ENCODE data around the gene THSD4.

THSD4 gene

DNA sequence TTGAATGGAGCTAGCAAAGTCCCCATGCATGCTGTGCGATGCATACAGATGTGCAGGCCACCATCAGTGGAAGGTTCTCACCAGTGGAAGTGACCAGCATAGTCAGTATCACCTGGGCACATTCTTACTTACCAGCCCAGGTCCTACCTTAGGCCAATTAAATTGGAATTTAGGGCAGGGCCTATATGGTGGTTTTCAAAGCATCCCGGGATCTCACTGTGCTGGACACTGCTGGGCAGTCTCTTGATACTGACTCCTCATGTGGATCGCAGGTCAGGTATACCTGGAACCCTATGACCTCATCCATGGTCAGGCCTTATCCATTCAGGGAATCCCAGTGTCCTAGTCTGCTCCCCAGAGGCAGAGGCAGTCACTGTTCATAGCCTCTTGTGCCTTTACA, 358.5 kb downstream of the THSD4 start:
- Histone ChIP-seq H3K4me1 (ENCODE audit: control insufficient read depth, insufficient read depth, low read length, poor library complexity, severe bottlenecking) (no peaks in the 10 kb centered on the region), H3K4me3 (ENCODE audit: insufficient read depth, low read depth, low read length, poor library complexity, severe bottlenecking) (no peak overlapping the region), H3K27me3 (replicated peaks; ENCODE audit: control insufficient read depth, insufficient read depth, low read length, poor library complexity, severe bottlenecking) (no peaks in the 10 kb centered on the region), H3K36me3 (ENCODE audit: control insufficient read depth, insufficient read depth, low read length) (no peaks in the 10 kb centered on the region), H3K27ac (ENCODE audit: insufficient read depth, low read length, poor library complexity, severe bottlenecking) (no peak overlapping the region), H3K9me3 (ENCODE audit: control insufficient read depth, low read length) (no peaks in the 10 kb centered on the region)
- DNase-seq = no peak

DNA sequence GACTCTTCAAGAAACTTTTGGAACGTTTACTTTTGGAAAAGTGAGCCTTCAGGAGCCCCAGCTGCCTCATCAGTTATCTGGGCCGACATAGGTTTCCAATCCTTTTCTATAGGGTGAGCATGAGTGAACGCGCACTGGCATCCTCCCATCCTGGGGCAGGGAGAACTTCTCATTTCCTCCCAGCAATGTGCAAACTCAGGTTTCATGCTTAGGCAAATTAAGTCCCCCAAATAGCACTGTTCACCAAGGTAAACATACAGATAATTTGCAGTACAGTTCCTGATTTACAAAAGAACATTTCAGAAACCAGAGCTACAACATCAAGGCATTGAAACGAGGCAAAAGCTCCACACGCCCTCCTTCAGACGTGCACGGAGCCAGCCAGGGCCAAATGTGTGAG, 361.6 kb downstream of the THSD4 start:
- H3K36me3 ChIP-seq (ENCODE audit: control insufficient read depth, insufficient read depth, low read length) = no peaks in the 10 kb centered on the region
- H3K4me1 ChIP-seq (ENCODE audit: control insufficient read depth, insufficient read depth, low read length, poor library complexity, severe bottlenecking) = no peaks in the 10 kb centered on the region
- H3K4me3 ChIP-seq (ENCODE audit: insufficient read depth, low read depth, low read length, poor library complexity, severe bottlenecking) = no peak overlapping the region
- H3K9me3 ChIP-seq (ENCODE audit: control insufficient read depth, low read length) = no peaks in the 10 kb centered on the region
- H3K27ac ChIP-seq (ENCODE audit: insufficient read depth, low read length, poor library complexity, severe bottlenecking) = no peak overlapping the region
- no peaks in the 10 kb centered on the region for H3K27me3 ChIP-seq (replicated peaks; ENCODE audit: control insufficient read depth, insufficient read depth, low read length, poor library complexity, severe bottlenecking)
- no peak for DNase-seq

DNA sequence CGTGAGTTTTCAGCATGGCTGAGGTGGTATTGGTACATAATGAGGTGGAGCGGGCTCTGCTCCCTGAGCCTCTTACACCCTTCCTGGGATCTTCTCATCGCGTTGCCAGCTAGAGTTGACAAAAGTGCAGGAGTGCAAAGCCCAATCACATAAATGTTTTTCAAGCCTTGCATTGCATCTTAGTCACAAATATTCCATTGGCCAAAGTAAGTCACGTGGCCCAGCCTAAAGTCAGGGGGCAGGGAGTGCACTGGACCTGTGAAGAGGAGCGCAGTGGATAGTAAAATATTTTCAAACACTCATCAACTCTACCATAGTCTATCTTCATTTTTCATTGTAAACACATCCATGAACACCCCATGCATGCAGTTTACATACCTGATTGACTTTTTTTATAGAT, 365.3 kb downstream of the THSD4 start:
- DNase-seq = no peak
- Histone ChIP-seq H3K4me1 (ENCODE audit: control insufficient read depth, insufficient read depth, low read length, poor library complexity, severe bottlenecking) (no peaks in the 10 kb centered on the region), H3K27me3 (replicated peaks; ENCODE audit: control insufficient read depth, insufficient read depth, low read length, poor library complexity, severe bottlenecking) (no peaks in the 10 kb centered on the region), H3K9me3 (ENCODE audit: control insufficient read depth, low read length) (no peaks in the 10 kb centered on the region), H3K36me3 (ENCODE audit: control insufficient read depth, insufficient read depth, low read length) (no peaks in the 10 kb centered on the region), H3K27ac (ENCODE audit: insufficient read depth, low read length, poor library complexity, severe bottlenecking) (no peak overlapping the region), H3K4me3 (ENCODE audit: insufficient read depth, low read depth, low read length, poor library complexity, severe bottlenecking) (no peak overlapping the region)

DNA sequence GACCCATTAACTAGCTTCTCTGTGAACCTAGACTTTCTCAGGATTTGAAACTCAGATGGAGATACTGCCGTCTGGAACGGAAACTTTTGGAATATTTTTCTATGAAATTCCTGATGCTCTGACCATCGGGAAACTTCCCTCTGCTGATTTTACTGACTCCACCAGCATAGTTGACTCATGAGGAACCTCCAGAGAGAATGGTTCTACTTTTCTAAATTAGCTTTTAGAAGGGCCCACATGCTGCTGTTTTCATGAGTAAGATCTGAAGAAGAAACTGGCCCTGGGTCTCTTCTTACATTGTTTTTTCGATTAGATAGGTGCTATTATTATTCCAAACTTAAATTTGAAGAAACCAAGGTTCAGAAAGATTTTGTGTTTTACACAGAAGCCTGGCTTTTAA, 368.8 kb downstream of the THSD4 start:
- Histone ChIP-seq H3K9me3 (ENCODE audit: control insufficient read depth, low read length) (no peaks in the 10 kb centered on the region), H3K4me3 (ENCODE audit: insufficient read depth, low read depth, low read length, poor library complexity, severe bottlenecking) (no peak overlapping the region), H3K27me3 (replicated peaks; ENCODE audit: control insufficient read depth, insufficient read depth, low read length, poor library complexity, severe bottlenecking) (no peaks in the 10 kb centered on the region), H3K27ac (ENCODE audit: insufficient read depth, low read length, poor library complexity, severe bottlenecking) (no peak overlapping the region), H3K36me3 (ENCODE audit: control insufficient read depth, insufficient read depth, low read length) (no peaks in the 10 kb centered on the region), H3K4me1 (ENCODE audit: control insufficient read depth, insufficient read depth, low read length, poor library complexity, severe bottlenecking) (no peaks in the 10 kb centered on the region)
- DNase-seq = no peak

DNA sequence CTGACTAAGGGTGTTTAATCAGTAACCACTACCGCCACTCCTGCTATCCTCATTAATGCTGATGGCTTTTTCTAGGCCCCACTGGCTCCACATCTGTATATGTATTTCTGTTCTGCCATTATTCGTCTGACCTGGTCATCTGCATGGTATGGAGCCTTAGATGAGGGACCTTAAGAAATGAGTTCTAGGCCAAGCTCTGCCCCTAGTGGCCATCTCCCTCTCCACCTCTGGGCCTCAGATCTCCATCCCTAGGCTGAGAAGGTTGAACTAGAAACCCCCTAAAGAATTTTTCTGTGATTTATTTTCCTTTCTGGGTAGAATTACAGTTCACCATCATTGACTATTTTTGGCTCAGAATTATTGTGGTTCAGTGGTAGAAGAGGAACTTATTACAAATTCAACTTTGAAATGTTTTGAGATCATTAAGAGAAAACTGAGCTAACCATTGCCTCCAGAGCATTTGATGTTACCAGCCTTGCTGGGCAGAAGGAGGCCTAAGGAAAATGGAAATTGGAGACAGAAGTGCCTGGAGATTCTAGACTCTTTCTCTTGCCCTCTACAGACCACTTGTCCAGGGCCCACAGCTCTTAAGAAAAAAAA, 369.9 kb downstream of the THSD4 start:
- Histone ChIP-seq H3K4me1 (ENCODE audit: control insufficient read depth, insufficient read depth, low read length, poor library complexity, severe bottlenecking) (no peaks in the 10 kb centered on the region), H3K4me3 (ENCODE audit: insufficient read depth, low read depth, low read length, poor library complexity, severe bottlenecking) (no peak overlapping the region), H3K27ac (ENCODE audit: insufficient read depth, low read length, poor library complexity, severe bottlenecking) (no peak overlapping the region), H3K9me3 (ENCODE audit: control insufficient read depth, low read length) (no peaks in the 10 kb centered on the region), H3K36me3 (ENCODE audit: control insufficient read depth, insufficient read depth, low read length) (no peaks in the 10 kb centered on the region), H3K27me3 (replicated peaks; ENCODE audit: control insufficient read depth, insufficient read depth, low read length, poor library complexity, severe bottlenecking) (no peaks in the 10 kb centered on the region)
- DNase-seq = no peak

DNA sequence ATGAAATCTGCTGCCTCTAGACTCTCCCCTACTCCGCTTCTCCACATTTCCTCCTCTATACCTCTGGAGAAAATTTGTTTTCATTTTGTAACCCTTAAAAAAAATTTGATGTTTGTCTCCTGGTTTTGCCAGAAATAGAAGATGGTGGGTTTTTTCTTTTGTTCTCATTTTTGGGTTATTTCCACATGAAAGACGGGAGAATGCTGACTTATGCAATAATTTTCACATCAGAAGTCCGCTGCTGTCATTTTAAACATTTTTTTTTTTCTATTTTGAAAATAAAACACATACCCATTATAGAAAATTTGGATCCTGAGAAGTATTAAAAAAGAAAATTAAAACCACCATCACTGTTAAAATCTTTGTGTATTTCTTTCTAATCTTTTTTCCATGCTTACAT, 374.3 kb downstream of the THSD4 start:
- no peaks in the 10 kb centered on the region for H3K36me3 ChIP-seq (ENCODE audit: control insufficient read depth, insufficient read depth, low read length)
- no peak for DNase-seq
- H3K4me1 ChIP-seq (ENCODE audit: control insufficient read depth, insufficient read depth, low read length, poor library complexity, severe bottlenecking) = no peaks in the 10 kb centered on the region

DNA sequence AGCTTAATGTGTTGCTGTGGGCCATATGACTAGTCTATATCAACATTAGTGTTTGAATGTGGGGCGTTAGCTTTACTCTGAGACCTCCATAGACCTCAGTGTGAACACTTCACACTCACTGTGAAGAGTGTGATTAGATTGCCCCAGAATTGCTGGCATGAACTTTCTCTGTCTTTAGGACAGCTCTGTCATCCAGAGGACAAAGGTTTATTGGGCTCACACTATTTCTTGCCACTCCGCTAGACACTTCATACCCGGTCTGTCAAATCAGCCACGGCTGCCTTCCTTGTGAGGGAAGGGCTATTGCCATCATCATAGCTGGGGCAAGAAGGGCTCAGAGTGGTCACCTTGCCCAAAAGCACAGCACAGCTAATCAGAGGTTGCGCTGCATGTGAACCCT, 378.3 kb downstream of the THSD4 start:
- H3K4me1 ChIP-seq (ENCODE audit: control insufficient read depth, insufficient read depth, low read length, poor library complexity, severe bottlenecking) = no peaks in the 10 kb centered on the region
- H3K36me3 ChIP-seq (ENCODE audit: control insufficient read depth, insufficient read depth, low read length) = no peaks in the 10 kb centered on the region
- H3K27ac ChIP-seq (ENCODE audit: insufficient read depth, low read length, poor library complexity, severe bottlenecking) = no peak overlapping the region
- H3K9me3 ChIP-seq (ENCODE audit: control insufficient read depth, low read length) = no peaks in the 10 kb centered on the region
- no peak overlapping the region for H3K4me3 ChIP-seq (ENCODE audit: insufficient read depth, low read depth, low read length, poor library complexity, severe bottlenecking)
- H3K27me3 ChIP-seq (replicated peaks; ENCODE audit: control insufficient read depth, insufficient read depth, low read length, poor library complexity, severe bottlenecking) = no peaks in the 10 kb centered on the region
- no peak for DNase-seq

More for the DNA sequence above, 374.3 kb downstream of the THSD4 start:
- no peaks in the 10 kb centered on the region for H3K27me3 ChIP-seq (replicated peaks; ENCODE audit: control insufficient read depth, insufficient read depth, low read length, poor library complexity, severe bottlenecking)
- H3K4me3 ChIP-seq (ENCODE audit: insufficient read depth, low read depth, low read length, poor library complexity, severe bottlenecking) = no peak overlapping the region
- H3K9me3 ChIP-seq (ENCODE audit: control insufficient read depth, low read length) = no peaks in the 10 kb centered on the region
- no peak overlapping the region for H3K27ac ChIP-seq (ENCODE audit: insufficient read depth, low read length, poor library complexity, severe bottlenecking)

DNA sequence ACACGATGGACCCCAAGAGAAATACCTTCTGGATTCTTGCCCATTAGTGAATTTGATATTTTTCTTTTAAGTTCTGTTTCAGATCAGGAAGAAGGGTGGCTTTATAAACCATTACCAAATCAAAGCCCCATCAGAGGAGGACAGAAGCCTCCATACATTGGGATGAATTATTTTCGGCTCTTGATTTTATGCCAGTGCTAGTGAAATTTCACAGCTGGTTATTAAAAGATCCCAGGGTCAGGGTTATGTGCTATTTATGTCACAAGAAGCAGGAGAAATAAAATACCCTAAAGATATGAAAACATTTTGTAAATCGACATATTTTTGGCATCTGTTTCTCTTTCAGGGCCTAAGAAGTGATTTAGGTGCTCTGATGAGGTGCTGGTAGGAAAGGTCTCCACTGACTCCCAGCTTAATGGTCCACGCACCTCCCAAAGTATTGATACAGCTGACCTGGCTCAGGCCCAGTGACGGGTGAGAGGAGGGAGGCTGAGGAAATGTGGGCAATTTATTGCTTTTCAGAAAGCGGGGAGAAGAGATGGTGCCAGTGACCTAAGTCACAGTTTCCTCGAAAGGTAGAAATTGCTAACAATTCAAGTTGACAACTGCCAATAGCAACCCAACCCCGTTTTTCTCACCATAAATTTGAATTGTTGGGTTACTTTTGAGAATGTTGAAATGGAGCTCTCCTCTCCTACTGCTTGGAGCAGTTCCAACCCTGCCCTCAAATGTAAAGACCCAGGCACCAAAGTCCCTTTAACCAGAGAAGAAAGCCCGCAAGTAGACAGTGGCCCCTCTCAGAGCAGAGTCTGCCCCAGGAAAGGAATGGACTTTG, 379.5 kb downstream of the THSD4 start:
- H3K27me3 ChIP-seq (replicated peaks; ENCODE audit: control insufficient read depth, insufficient read depth, low read length, poor library complexity, severe bottlenecking) = no peaks in the 10 kb centered on the region
- no peak overlapping the region for H3K4me3 ChIP-seq (ENCODE audit: insufficient read depth, low read depth, low read length, poor library complexity, severe bottlenecking)
- H3K36me3 ChIP-seq (ENCODE audit: control insufficient read depth, insufficient read depth, low read length) = no peaks in the 10 kb centered on the region
- no peak overlapping the region for H3K27ac ChIP-seq (ENCODE audit: insufficient read depth, low read length, poor library complexity, severe bottlenecking)
- DNase-seq = no peak
- H3K4me1 ChIP-seq (ENCODE audit: control insufficient read depth, insufficient read depth, low read length, poor library complexity, severe bottlenecking) = no peaks in the 10 kb centered on the region
- H3K9me3 ChIP-seq (ENCODE audit: control insufficient read depth, low read length) = no peaks in the 10 kb centered on the region

DNA sequence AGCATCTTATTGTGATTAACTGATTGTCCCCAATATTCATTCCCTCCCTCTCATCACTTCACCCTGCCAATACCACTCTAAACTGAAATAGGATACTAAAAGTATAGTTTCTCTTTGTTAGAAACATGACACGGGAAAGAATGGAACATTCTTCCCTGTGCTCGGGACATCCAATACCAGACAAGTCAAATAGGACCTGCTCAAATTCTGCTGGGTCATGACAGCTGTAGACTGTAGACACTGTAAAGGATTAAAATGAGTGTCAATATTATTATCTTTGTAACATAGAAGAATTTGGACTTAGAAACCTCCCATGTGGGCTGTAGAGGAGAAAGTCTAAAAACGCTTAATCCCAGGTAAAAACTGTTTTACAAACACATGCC, 380.1 kb downstream of the THSD4 start:
- Histone ChIP-seq H3K4me1 (ENCODE audit: control insufficient read depth, insufficient read depth, low read length, poor library complexity, severe bottlenecking) (no peaks in the 10 kb centered on the region), H3K27me3 (replicated peaks; ENCODE audit: control insufficient read depth, insufficient read depth, low read length, poor library complexity, severe bottlenecking) (no peaks in the 10 kb centered on the region), H3K27ac (ENCODE audit: insufficient read depth, low read length, poor library complexity, severe bottlenecking) (no peak overlapping the region), H3K4me3 (ENCODE audit: insufficient read depth, low read depth, low read length, poor library complexity, severe bottlenecking) (no peak overlapping the region), H3K9me3 (ENCODE audit: control insufficient read depth, low read length) (no peaks in the 10 kb centered on the region), H3K36me3 (ENCODE audit: control insufficient read depth, insufficient read depth, low read length) (no peaks in the 10 kb centered on the region)
- DNase-seq = no peak

DNA sequence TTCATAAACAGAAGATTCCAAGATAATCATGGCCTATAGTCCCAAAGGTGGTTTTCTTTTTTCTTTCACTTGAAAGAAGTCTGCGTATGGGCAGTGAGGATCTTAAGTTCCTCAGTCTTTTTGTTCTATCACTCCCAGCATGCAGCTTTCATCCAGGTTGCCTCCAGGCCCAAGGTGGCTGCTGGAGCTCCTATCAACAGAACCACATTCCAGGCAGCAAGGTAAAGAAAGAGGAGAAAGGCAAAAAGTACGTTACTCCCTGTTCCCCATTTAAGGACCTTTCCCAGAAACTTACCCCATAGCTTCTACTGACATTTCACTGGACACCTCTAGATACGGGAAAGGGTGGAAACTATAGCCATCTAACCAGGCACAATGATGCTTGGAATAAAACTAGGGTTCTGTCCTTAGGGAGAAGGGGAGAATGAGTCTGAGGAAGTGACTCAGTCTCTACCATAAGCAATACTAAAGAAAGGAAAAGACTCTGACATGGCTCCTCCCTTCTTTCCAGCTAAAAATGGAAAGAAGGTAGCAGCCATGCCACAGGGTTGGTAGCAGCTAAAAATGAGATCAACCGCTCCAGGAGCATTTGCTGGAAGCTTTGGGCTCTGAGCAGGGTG, 381.2 kb downstream of the THSD4 start:
- Histone ChIP-seq H3K36me3 (ENCODE audit: control insufficient read depth, insufficient read depth, low read length) (no peaks in the 10 kb centered on the region), H3K27ac (ENCODE audit: insufficient read depth, low read length, poor library complexity, severe bottlenecking) (no peak overlapping the region), H3K4me1 (ENCODE audit: control insufficient read depth, insufficient read depth, low read length, poor library complexity, severe bottlenecking) (no peaks in the 10 kb centered on the region), H3K4me3 (ENCODE audit: insufficient read depth, low read depth, low read length, poor library complexity, severe bottlenecking) (no peak overlapping the region), H3K9me3 (ENCODE audit: control insufficient read depth, low read length) (no peaks in the 10 kb centered on the region), H3K27me3 (replicated peaks; ENCODE audit: control insufficient read depth, insufficient read depth, low read length, poor library complexity, severe bottlenecking) (no peaks in the 10 kb centered on the region)
- DNase-seq = no peak

Measured in effector memory CD4-positive, alpha-beta T cell (primary cell).